K562 (cell line): ENCODE data around the gene GMPR2. TPM values are rescaled to one million over a fixed set of nuclear protein-coding genes. Genes with fewer than 3 reads are reported as not detected.

Experiments
- ATF4 ChIP-seq: fragments of 450-650 bp; formaldehyde crosslinking; IDR thresholded peaks from 2 replicates; pipeline ENCODE4 v1.4.0; 2022; ENCODE audit warnings: mild to moderate bottlenecking, moderate library complexity
- BRD4 ChIP-seq: fragments of 200-600 bp; sonication (generic); IDR thresholded peaks from 2 replicates; pipeline ENCODE4 v1.6.1; 2017; ENCODE audit warnings: inconsistent platforms
- C11orf30 ChIP-seq: fragments of 450-650 bp; IDR thresholded peaks from 2 replicates; pipeline ENCODE4 v1.6.1; 2016; ENCODE audit warnings: low read depth, mild to moderate bottlenecking
- DIDO1 ChIP-seq: fragments of 450-650 bp; IDR thresholded peaks from 2 replicates; pipeline ENCODE4 v1.6.1; 2016; ENCODE audit warnings: low read depth, missing biosample characterization, missing genetic modification characterization
- DMBX1 ChIP-seq: fragments of 250-450 bp; sonication (Bioruptor Pico); IDR thresholded peaks from 2 replicates; pipeline ENCODE4 v1.8.0; 2022; ENCODE audit warnings: inconsistent platforms, mild to moderate bottlenecking, moderate library complexity, borderline replicate concordance
- ETV5 ChIP-seq: sonication (generic); formaldehyde crosslinking; IDR thresholded peaks from 2 replicates; pipeline ENCODE4 v1.4.0; 2020; ENCODE audit warnings: low read depth, mild to moderate bottlenecking, missing genetic modification reagents
- MAZ ChIP-seq, 2 experiments: fragments of 450-650 bp in 1 of 2; sonication (generic) in 1 of 2; formaldehyde crosslinking; IDR thresholded peaks in 1 of 2; conservative IDR thresholded peaks in 1 of 2; 2 replicates each; pipeline versions ENCODE4 v1.4.0 to v1.5.0; 2020; ENCODE audit warnings: mild to moderate bottlenecking in 1 of 2, missing genetic modification reagents in 1 of 2
- MEIS2 ChIP-seq: fragments of 450-650 bp; IDR thresholded peaks from 2 replicates; pipeline ENCODE4 v1.6.1; 2014; ENCODE audit warnings: mild to moderate bottlenecking; ENCODE audit not compliant: partially characterized antibody
- NR4A1 ChIP-seq, 2 experiments: fragments of 250-450 bp in 1 of 2; fragments of 450-650 bp in 1 of 2; sonication (Bioruptor Pico) in 1 of 2; IDR thresholded peaks; 2 replicates each; pipeline versions ENCODE4 v1.4.0 to v1.6.1; 2016 to 2020; ENCODE audit warnings: mild to moderate bottlenecking in 2 of 2, missing compliant biosample characterization in 1 of 2, missing genetic modification characterization in 1 of 2, moderate library complexity in 1 of 2
- PHF8 ChIP-seq: fragments of 200-600 bp; sonication (generic); IDR thresholded peaks from 2 replicates; pipeline ENCODE4 v1.6.1; 2012; ENCODE audit warnings: mixed run types, mild to moderate bottlenecking, inconsistent platforms, low read length, moderate library complexity, borderline replicate concordance
- POLR2G ChIP-seq: fragments of 200-400 bp; formaldehyde crosslinking; IDR thresholded peaks from 2 replicates; pipeline ENCODE4 v1.6.1; 2017; ENCODE audit warnings: low read depth, mild to moderate bottlenecking, antibody characterized with exemption, low read length, moderate library complexity
- TBL1XR1 ChIP-seq, 2 experiments: IDR thresholded peaks; 2 replicates each; pipeline ENCODE4 v1.6.1; 2012; ENCODE audit warnings: improper control_type of control experiment in 2 of 2, low read length in 2 of 2, mild to moderate bottlenecking in 1 of 2
- polyA plus RNA-seq, 8 experiments: library from polyadenylated mRNA; depleted of rRNA in 4 of 8; stranded (reverse) in 5 of 8; unstranded in 3 of 8; fragments of >200 nt; fragmentation: Nextera tagmentation in 2 of 8; fragmentation: Illumina TruSeq in 1 of 8; extraction: Ambion mirVana in 2 of 8; extraction: Trizol in 1 of 8; gene quantifications; 2 replicates each; pipeline versions ENCODE4 v1.2.1 to v1.2.3, GENCODE V29; 2011 to 2014; ENCODE audit warnings: inconsistent platforms in 1 of 8, missing spikeins in 1 of 8
- total RNA-seq, 7 experiments: library from RNA; depleted of rRNA in 6 of 7; stranded (reverse); fragments of >200 nt in 6 of 7; fragmentation: Illumina TruSeq in 2 of 7; extraction: Trizol in 2 of 7; gene quantifications; 2 replicates each; pipeline versions ENCODE4 v1.2.1 to v1.2.3, GENCODE V29; 2011 to 2021; ENCODE audit warnings: low replicate concordance in 1 of 7
- TF ChIP-seq, protein P1 (sequence below), 2 experiments: fragments of 450-650 bp; formaldehyde crosslinking in 1 of 2; IDR thresholded peaks; 2 replicates each; pipeline versions ENCODE4 v1.4.0 to v1.6.1; 2014 to 2020; ENCODE audit warnings: mild to moderate bottlenecking in 2 of 2, borderline replicate concordance in 1 of 2, low read depth in 1 of 2
- TF ChIP-seq, protein P2 (sequence below): fragments of 200-800 bp; sonication (Bioruptor generic); IDR thresholded peaks from 2 replicates; pipeline ENCODE4 v1.6.1; 2017; ENCODE audit warnings: missing genetic modification characterization, missing compliant biosample characterization

The GMPR2 gene
- total and polyA plus RNA-seq, 9 of the 15 experiments (the other 6 are each of a cell fraction or from before 2014, with no cell fraction given), result 26.4 to 67.4 (median 36.3) TPM

- peak; percentile 78; the same call in 1 of the 2 replicates for TF ChIP-seq DIDO1 (tag)
- TF ChIP-seq NR4A1 (CRISPR knock-in tag; IDR thresholded peaks at IDR 0.05), result no peak
- no peak for TF ChIP-seq NR4A1 (tag; IDR thresholded peaks at IDR 0.05)
- no peak for TF ChIP-seq BRD4
- no peak for TF ChIP-seq DMBX1 (CRISPR knock-in tag)
- TF ChIP-seq, protein P1, sequence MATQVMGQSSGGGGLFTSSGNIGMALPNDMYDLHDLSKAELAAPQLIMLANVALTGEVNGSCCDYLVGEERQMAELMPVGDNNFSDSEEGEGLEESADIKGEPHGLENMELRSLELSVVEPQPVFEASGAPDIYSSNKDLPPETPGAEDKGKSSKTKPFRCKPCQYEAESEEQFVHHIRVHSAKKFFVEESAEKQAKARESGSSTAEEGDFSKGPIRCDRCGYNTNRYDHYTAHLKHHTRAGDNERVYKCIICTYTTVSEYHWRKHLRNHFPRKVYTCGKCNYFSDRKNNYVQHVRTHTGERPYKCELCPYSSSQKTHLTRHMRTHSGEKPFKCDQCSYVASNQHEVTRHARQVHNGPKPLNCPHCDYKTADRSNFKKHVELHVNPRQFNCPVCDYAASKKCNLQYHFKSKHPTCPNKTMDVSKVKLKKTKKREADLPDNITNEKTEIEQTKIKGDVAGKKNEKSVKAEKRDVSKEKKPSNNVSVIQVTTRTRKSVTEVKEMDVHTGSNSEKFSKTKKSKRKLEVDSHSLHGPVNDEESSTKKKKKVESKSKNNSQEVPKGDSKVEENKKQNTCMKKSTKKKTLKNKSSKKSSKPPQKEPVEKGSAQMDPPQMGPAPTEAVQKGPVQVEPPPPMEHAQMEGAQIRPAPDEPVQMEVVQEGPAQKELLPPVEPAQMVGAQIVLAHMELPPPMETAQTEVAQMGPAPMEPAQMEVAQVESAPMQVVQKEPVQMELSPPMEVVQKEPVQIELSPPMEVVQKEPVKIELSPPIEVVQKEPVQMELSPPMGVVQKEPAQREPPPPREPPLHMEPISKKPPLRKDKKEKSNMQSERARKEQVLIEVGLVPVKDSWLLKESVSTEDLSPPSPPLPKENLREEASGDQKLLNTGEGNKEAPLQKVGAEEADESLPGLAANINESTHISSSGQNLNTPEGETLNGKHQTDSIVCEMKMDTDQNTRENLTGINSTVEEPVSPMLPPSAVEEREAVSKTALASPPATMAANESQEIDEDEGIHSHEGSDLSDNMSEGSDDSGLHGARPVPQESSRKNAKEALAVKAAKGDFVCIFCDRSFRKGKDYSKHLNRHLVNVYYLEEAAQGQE (IDR thresholded peaks at IDR 0.05; ENCODE audit: borderline replicate concordance), result 0 out of 2 replicates have a peak, but pooled peaks have one; percentile 11
- TF ChIP-seq, protein P1 (CRISPR knock-in tag; IDR thresholded peaks at IDR 0.05; ENCODE audit: low read depth), result no peak
- TF ChIP-seq TBL1XR1 (IDR thresholded peaks at IDR 0.05; ENCODE audit: low read length in 2 of 2), result peak in 1 of 2 experiments; percentile 52; a peak in 3 of 4 replicates
- peak; percentile 22 for TF ChIP-seq MEIS2
- no peak for TF ChIP-seq ATF4 (CRISPR knock-in tag)
- peak; percentile 73; the same call in 1 of the 2 replicates for TF ChIP-seq ETV5 (CRISPR knock-in tag)
- TF ChIP-seq PHF8, result peak; percentile 70; the same call in 1 of the 2 replicates
- TF ChIP-seq, protein P2, sequence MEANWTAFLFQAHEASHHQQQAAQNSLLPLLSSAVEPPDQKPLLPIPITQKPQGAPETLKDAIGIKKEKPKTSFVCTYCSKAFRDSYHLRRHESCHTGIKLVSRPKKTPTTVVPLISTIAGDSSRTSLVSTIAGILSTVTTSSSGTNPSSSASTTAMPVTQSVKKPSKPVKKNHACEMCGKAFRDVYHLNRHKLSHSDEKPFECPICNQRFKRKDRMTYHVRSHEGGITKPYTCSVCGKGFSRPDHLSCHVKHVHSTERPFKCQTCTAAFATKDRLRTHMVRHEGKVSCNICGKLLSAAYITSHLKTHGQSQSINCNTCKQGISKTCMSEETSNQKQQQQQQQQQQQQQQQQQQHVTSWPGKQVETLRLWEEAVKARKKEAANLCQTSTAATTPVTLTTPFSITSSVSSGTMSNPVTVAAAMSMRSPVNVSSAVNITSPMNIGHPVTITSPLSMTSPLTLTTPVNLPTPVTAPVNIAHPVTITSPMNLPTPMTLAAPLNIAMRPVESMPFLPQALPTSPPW (CRISPR knock-in tag), result peak; percentile 88
- TF ChIP-seq C11orf30, result peak; percentile 72
- peak; percentile 60 to 76 for TF ChIP-seq MAZ (CRISPR knock-in tag; conservative IDR thresholded peaks at IDR 0.05 in 1 of 2, IDR thresholded peaks at IDR 0.05 in 1 of 2)
- TF ChIP-seq POLR2G, result peak; percentile 95
Measured at GRCh38 chr14:24188251-24189058, 44.3 kb upstream of the GMPR2 start, which contains the start of gene IPO4 (continued).
